Measurements from ENCODE around the gene ZFYVE9. TPM values are rescaled to one million over a fixed set of nuclear protein-coding genes. Genes with fewer than 3 reads are reported as not detected.
A peak's percentile ranks its signal among the peaks of the same experiment; 100 is the strongest.

Gene ZFYVE9
- total and polyA plus RNA-seq, 2 of the 8 experiments (the other 6 are each of a cell fraction or from before 2014, with no cell fraction given): 5.8 to 26.5 TPM

GRCh38 chr1:52366517-52366827, 224.6 kb downstream of the ZFYVE9 start:
- Histone ChIP-seq H3K23ac (ENCODE audit: insufficient read length) (no peak overlapping the region), H3K4ac (replicated peaks; ENCODE audit: insufficient read length, low read depth, low read length) (no peak overlapping the region), H2BK120ac (replicated peaks; ENCODE audit: low read depth, low read length) (no peak overlapping the region), H4K91ac (replicated peaks; ENCODE audit: insufficient read length, low read length) (no peak overlapping the region), H2AFZ (ENCODE audit: low read length) (peak overlapping the region; percentile 74; the same call in 1 of the 2 replicates), H3K14ac (ENCODE audit: insufficient read length) (no peak overlapping the region), H3K56ac (replicated peaks; ENCODE audit: insufficient read length, low read depth, low read length) (no peak overlapping the region), H4K8ac (ENCODE audit: extremely low read depth, insufficient read depth, low read length) (no peak overlapping the region), H3K4me1 (replicated peaks in 1 of 4; ENCODE audit: control insufficient read depth in 3 of 4, insufficient read depth in 4 of 4, low read length in 3 of 4) (peaks cover 0 to 9% (median 5%) of the 10 kb centered on the region in 4 experiments), H2BK5ac (ENCODE audit: low read depth, low read length) (no peak overlapping the region), H3K9ac (replicated peaks in 1 of 4; ENCODE audit: extremely low read depth in 1 of 4, low read depth in 3 of 4, low read length in 3 of 4) (0 out of 7 replicates have a peak overlapping the region, but pooled peaks of 1 of the 4 experiments have one; percentile 12), H3K23me2 (ENCODE audit: low read depth, low read length) (peaks cover 12% of the 10 kb centered on the region), H3K79me2 (ENCODE audit: control insufficient read depth in 1 of 2, insufficient read depth in 2 of 2, low read length in 2 of 2) (peaks cover 0 to 5% of the 10 kb centered on the region in 2 experiments; a peak in 1 of 4 replicates), H3K27me3 (replicated peaks in 1 of 4; ENCODE audit: control insufficient read depth in 3 of 4, extremely low read depth in 1 of 4, insufficient read depth in 3 of 4, low read length in 3 of 4) (no peaks in the 10 kb centered on the region), H4K20me1 (replicated peaks in 1 of 2; ENCODE audit: control insufficient read depth in 1 of 2, insufficient read depth in 2 of 2, low read length in 2 of 2) (peaks cover 0 to 7% of the 10 kb centered on the region in 2 experiments), H3K4me2 (ENCODE audit: insufficient read depth in 1 of 2, low read depth in 2 of 2, low read length in 2 of 2) (peak overlapping the region; percentile 61 to 99), H3K9me3 (ENCODE audit: insufficient read depth in 2 of 2, low read depth in 1 of 2, low read length in 1 of 2) (no peaks in the 10 kb centered on the region), H2BK20ac (ENCODE audit: low read length) (no peak overlapping the region), H2AK5ac (ENCODE audit: low read depth, low read length) (no peak overlapping the region), H2BK15ac (ENCODE audit: low read length) (no peak overlapping the region), H3K36me3 (ENCODE audit: control insufficient read depth in 2 of 4, insufficient read depth in 4 of 4, low read length in 3 of 4) (peaks cover 0 to 10% (median 5%) of the 10 kb centered on the region in 4 experiments; a peak in 3 of 8 replicates), H3K18ac (ENCODE audit: extremely low read depth, low read length) (no peak overlapping the region), H3K4me3 (ENCODE audit: extremely low read depth in 1 of 4, insufficient read depth in 2 of 4, low read depth in 3 of 4, low read length in 4 of 4) (peak overlapping the region; percentile 76 to 92 (median 86)), H2BK12ac (ENCODE audit: low read depth, low read length) (no peak overlapping the region), H3K27ac (ENCODE audit: low read depth, low read length) (no peak overlapping the region), H4K5ac (ENCODE audit: insufficient read length, low read depth, low read length) (no peak overlapping the region), H3K79me1 (ENCODE audit: low read depth, low read length) (peaks cover 9% of the 10 kb centered on the region; the same call in 1 of the 2 replicates)
- FAIRE-seq (no peak), DNase-seq (ENCODE audit: low read depth in 1 of 2, low spot score in 2 of 2) (no peak)
- POLR2A ChIA-PET (ENCODE audit: partially characterized antibody): interaction anchor here (0.6 to 4.0 kb wide), 6 partner anchors 9 to 332 kb away, joined by 3 to 46 read pairs (median 6); partner anchors contain the start of genes BTF3L4, ORC1, PRPF38A and TXNDC12
- CTCF ChIA-PET (ENCODE audit: partially characterized antibody): no interaction called here
- WGBS, 2 experiments (ENCODE audit: extremely low coverage in 1 of 2, insufficient coverage in 1 of 2, insufficient read length in 1 of 2, insufficient replicate concordance in 2 of 2, low coverage in 1 of 2, low lambda C conversion rate in 2 of 2, missing lambda C conversion rate in 1 of 2): 30% methylated on average over 8 of the region's 8 CpGs; no CpG with 5 or more reads in 1 of the 2 experiments

Measured in H1 (cell line).